Measurements from ENCODE around the gene IKBIP.
"Not testable (repeated sequence)": the region's sequence is repeated elsewhere in the genome, so short reads cannot be mapped to it uniquely, and the experiment has no call there.

IKBIP gene

DNA sequence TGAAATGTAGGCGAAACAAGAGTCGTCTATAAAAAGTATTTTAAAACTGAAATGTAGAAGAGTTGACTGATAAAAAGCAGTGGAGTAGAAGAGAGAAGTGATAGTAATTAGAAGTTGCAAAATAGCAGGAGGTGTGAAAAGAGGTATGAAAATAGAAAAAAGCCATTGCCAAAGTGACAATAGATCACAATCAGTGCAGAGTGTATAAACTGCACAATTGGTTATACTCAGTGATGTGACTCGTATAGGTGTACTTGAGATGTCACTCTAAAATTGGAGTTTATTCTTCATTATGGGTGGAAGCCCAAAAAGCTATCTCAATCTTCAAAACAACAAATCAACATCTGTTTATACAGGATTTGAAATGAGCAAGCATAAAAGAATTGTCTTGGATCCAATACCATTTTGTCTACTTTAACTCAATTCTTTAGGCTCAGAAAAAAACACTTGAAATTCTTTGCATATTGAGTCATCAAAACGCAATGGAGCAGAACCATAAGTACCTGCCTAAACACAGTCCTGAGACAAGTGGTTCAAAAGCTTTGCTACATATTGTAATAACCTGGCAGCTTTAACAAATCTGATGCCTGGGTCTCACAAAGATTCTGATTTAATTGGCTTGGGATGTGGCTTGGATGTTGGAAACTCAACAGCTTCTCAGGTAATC lies 8.8 kb downstream of the IKBIP start:
- TF ChIP-seq, protein P1, sequence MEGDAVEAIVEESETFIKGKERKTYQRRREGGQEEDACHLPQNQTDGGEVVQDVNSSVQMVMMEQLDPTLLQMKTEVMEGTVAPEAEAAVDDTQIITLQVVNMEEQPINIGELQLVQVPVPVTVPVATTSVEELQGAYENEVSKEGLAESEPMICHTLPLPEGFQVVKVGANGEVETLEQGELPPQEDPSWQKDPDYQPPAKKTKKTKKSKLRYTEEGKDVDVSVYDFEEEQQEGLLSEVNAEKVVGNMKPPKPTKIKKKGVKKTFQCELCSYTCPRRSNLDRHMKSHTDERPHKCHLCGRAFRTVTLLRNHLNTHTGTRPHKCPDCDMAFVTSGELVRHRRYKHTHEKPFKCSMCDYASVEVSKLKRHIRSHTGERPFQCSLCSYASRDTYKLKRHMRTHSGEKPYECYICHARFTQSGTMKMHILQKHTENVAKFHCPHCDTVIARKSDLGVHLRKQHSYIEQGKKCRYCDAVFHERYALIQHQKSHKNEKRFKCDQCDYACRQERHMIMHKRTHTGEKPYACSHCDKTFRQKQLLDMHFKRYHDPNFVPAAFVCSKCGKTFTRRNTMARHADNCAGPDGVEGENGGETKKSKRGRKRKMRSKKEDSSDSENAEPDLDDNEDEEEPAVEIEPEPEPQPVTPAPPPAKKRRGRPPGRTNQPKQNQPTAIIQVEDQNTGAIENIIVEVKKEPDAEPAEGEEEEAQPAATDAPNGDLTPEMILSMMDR (IDR thresholded peaks at IDR 0.05; ENCODE audit: low read depth, low read length): no peak
- DNase-seq (ENCODE audit: extremely low read depth, low read depth): no peak

DNA sequence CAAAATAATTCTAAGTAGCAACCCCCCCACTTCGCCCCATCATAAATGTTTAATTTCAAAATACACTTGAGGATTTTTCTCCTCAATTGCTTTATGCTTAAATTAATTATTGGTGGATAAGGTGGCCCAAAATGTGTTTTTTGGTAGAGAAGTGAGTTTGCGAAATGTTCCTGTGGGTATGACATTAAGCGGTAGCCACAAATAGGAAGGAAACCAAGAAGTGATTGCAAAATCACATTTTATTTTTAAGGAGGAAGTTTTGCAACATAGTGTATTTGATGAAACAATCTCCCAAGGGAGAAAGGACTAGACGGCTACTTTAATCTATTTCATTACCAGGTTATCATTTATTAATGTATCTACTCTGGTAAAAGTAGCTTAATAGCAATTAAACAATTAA lies 25.6 kb downstream of the IKBIP start:
- DNase-seq (ENCODE audit: extremely low read depth, low read depth): peak; percentile 36
- TF ChIP-seq, protein P1 (IDR thresholded peaks at IDR 0.05; ENCODE audit: low read depth, low read length): no peak

DNA sequence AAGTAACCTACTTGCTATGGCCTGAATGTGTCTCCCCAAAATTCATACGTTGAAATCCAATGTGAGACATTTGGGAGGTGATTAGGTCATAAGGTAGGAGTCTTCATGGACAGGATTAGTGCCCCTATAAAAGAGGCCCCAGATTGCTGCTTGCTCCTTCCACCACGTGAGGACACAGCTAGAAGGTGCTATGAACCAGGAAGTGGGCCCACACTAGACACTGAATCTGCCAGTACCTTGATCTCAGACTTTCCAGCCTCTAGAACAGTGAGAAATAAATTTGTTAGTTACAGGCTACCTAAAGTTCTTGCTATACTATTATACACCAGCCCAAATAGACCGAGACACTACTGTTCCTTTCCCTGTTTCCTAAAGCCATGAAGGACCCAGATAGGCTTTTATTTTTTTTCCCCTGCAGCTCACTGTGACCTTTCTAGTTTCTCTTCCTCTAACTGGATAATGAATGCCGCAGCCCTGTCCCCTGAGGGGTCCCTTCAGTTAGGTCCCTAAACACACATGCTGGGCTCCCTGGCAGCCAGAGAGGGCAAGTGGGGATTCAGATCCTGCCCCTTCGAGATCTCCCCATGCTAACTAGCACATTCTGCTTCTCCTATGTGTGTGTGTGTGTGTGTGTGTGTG lies 31.8 kb downstream of the IKBIP start:
- TF ChIP-seq, protein P1 (IDR thresholded peaks at IDR 0.05; ENCODE audit: low read depth, low read length): no peak
- DNase-seq (ENCODE audit: extremely low read depth, low read depth): no peak

DNA sequence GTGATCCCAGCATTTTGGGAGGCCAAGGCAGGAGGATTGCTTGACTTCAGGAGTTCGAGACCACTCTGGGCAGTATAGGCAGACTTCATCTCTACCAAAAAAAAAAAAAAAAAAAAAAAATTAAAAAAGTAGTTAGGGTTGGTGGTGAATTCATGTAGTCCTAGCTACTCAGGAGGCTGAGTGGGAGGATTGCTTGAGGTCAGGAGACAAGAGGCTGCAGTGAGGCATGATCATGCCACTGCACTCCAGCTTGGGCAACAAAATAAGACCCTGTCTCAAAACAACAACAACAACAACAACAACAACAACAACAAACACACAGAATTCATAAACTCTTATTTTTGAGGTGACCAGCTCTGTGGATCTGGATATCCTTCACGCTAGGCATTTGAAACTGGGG lies 34.0 kb downstream of the IKBIP start:
- TF ChIP-seq, protein P1 (IDR thresholded peaks at IDR 0.05; ENCODE audit: low read depth, low read length): no peak
- DNase-seq (ENCODE audit: extremely low read depth, low read depth): no peak

DNA sequence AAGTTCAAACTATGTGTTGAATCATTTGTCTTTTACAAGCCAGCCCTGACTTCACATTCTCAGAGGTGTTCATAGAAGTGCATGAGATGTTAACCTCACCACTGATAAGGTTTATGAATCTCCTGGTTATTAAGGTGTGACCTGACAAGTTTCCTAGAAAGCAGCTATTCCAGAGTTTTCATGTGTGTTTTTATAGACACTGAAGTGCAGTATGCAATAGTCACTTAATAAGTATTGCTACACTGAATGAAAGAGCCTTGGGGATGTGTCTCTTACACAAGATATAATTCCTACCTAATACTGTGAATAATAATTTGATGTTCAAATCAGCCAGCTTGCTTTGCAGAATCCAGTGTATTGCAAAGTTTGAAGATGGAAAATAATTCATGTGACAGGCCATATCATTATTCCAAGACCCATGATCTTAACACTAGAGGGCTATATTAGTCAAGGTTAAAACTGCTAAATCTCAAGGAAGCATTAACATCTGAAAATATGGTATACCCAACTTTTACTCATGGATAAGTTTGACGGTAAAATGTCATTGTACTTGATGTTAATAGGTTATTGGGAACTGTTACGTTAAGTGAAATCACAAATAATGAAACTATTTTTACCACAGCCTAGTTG lies 38.1 kb downstream of the IKBIP start:
- no peak for DNase-seq (ENCODE audit: extremely low read depth, low read depth)
- TF ChIP-seq, protein P1 (IDR thresholded peaks at IDR 0.05; ENCODE audit: low read depth, low read length): no peak

DNA sequence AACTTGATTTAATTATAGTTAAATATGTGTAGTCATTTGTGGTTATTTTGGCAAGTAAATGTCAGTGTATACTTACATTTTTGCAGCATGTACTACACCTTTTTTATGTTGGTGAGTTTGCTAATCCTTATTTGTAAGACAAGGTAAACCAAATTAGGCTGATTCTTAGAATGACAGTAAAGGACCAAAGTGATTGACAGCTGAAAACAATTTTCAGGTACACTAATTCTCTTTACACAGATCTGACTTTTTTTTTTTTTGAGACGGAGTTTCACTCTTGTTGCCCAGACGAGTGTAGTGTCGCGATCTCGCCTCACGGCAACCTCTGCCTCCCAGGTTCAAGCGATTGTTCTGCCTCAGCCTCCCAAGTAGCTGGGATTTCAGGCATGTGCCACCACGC lies 42.7 kb downstream of the IKBIP start:
- TF ChIP-seq, protein P1 (IDR thresholded peaks at IDR 0.05; ENCODE audit: low read depth, low read length): no peak
- DNase-seq (ENCODE audit: extremely low read depth, low read depth): no peak

DNA sequence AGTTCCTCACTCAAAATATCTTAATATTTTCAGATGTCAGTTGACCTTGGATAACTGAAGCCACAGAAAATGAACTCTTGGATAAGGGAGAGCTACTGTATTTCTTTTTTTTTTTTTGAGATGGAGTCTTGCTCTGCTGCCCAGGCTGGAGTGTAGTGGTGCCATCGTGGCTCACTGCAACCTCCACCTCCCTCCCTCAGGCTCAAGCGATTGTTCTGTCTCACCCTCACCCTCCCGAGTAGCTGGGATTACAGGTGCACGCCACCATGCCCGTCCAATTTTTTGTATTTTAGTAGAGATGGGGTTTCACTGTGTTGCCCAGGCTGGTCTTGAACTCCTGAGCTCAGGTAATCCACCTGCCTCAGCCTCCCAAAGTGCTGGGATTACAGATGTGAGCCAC lies 47.3 kb downstream of the IKBIP start:
- DNase-seq (ENCODE audit: extremely low read depth, low read depth): not testable (repeated sequence)
